Activated naive CD4-positive, alpha-beta T cell treated with anti-CD3 and anti-CD28 coated beads, Interleukin-2, amount 10 ng/mL, durations not matched to agents 7 days and 5 days (primary cell): ENCODE results near the gene TSEN15.

Source experiments
- CTCF ChIA-PET: fragments of 350-600 bp; sonication (Branson Sonifier 250); formaldehyde crosslinking; loops from one replicate; lab custom pipeline; 2021; ENCODE audit warnings: antibody characterized with exemption; lab: Charles Lee
- DNase-seq: peaks from one replicate; pipeline ENCODE4 v3.0.0-alpha.2; 2020
- H3K27ac Mint-ChIP-seq: one replicate; pipeline ENCODE4 v1.8.0; 2021; ENCODE audit warnings: mild to moderate bottlenecking, moderate library complexity, mixed read lengths
- H3K27me3 Mint-ChIP-seq: one replicate; pipeline ENCODE4 v1.8.0; 2021; ENCODE audit warnings: mild to moderate bottlenecking, mixed read lengths
- H3K36me3 Mint-ChIP-seq: one replicate; pipeline ENCODE4 v1.8.0; 2021; ENCODE audit warnings: mixed read lengths
- H3K4me1 Mint-ChIP-seq: one replicate; pipeline ENCODE4 v1.8.0; 2021; ENCODE audit warnings: mixed read lengths
- H3K4me3 Mint-ChIP-seq: one replicate; pipeline ENCODE4 v1.8.0; 2021; ENCODE audit warnings: mild to moderate bottlenecking, moderate library complexity, mixed read lengths
- H3K9me3 Mint-ChIP-seq: one replicate; pipeline ENCODE4 v1.8.0; 2021; ENCODE audit warnings: mixed read lengths

TSEN15 gene

GRCh38 chr1:184022668-184023067, 28.9 kb upstream of the TSEN15 start:
- CTCF ChIA-PET = no interaction called here
- no peak for DNase-seq
- H3K27ac Mint-ChIP-seq = no peak overlapping the region

DNA sequence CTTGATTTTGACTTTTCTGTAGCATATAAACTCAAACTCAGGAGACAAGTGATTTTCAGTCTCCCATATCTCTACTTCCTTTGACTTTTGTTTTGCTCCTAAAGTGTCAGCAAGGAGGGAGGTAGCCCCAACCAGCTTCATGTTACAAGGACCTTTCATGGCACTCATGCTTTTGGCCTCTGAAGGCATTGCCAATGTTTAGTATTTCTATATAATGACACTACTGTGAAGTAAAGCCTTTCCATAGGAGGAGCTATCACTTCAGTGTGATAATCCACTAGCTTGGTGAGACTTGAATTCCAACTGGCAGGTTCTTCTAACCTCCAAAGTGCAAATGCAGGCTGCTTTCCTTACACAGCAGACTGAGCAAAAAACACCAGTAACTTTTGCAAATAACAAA, 28.4 kb upstream of the TSEN15 start:
- Mint-ChIP-seq H3K27me3 (peaks cover 25% of the 10 kb centered on the region), H3K4me3 (no peak overlapping the region), H3K27ac (no peak overlapping the region), H3K36me3 (no peaks in the 10 kb centered on the region), H3K4me1 (no peaks in the 10 kb centered on the region), H3K9me3 (no peaks in the 10 kb centered on the region)
- DNase-seq = no peak
- CTCF ChIA-PET = no interaction called here

More at GRCh38 chr1:184022668-184023067, 28.9 kb upstream of the TSEN15 start:
- Mint-ChIP-seq H3K27me3 (peaks cover 21% of the 10 kb centered on the region), H3K4me1 (no peaks in the 10 kb centered on the region), H3K36me3 (no peaks in the 10 kb centered on the region), H3K4me3 (no peak overlapping the region), H3K9me3 (no peaks in the 10 kb centered on the region)

DNA sequence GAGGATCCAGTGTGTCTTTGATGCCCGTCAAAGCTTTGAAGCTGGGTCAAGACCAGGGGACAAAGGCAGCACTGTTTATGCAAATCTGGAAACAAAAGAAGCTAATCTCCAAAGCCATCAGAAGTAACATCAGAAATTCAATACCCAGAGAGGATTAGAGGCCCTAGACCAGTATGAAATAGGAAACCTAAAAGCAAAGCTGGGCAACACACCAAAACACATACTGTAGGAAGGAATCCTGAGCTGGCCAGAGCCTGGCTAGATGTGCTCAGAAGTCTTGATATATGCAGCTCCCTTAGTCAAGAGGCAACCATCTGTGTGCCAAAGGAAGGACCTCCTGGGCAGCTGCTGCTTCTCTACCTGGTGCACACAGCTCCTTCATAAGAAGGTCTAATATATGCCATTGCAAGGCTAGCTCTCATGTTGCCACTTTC, 26.3 kb upstream of the TSEN15 start:
- CTCF ChIA-PET = no interaction called here
- H3K4me3 Mint-ChIP-seq = no peak overlapping the region
- H3K9me3 Mint-ChIP-seq = no peaks in the 10 kb centered on the region
- H3K27me3 Mint-ChIP-seq = peaks cover 28% of the 10 kb centered on the region
- no peak for DNase-seq
- no peaks in the 10 kb centered on the region for H3K4me1 Mint-ChIP-seq
- H3K27ac Mint-ChIP-seq = no peak overlapping the region
- H3K36me3 Mint-ChIP-seq = no peaks in the 10 kb centered on the region

- peaks cover 33% of the 10 kb centered on the region for H3K27me3 Mint-ChIP-seq
- H3K4me1 Mint-ChIP-seq = no peaks in the 10 kb centered on the region
- DNase-seq = no peak
- H3K27ac Mint-ChIP-seq = no peak overlapping the region
- CTCF ChIA-PET = no interaction called here
- H3K4me3 Mint-ChIP-seq = no peak overlapping the region
- no peaks in the 10 kb centered on the region for H3K9me3 Mint-ChIP-seq
- no peaks in the 10 kb centered on the region for H3K36me3 Mint-ChIP-seq
Measured at GRCh38 chr1:184027826-184028695, 23.5 kb upstream of the TSEN15 start.

GRCh38 chr1:184028854-184029623, 22.5 kb upstream of the TSEN15 start:
- H3K27me3 Mint-ChIP-seq = peaks cover 43% of the 10 kb centered on the region
- CTCF ChIA-PET = no interaction called here
- DNase-seq = no peak

DNA sequence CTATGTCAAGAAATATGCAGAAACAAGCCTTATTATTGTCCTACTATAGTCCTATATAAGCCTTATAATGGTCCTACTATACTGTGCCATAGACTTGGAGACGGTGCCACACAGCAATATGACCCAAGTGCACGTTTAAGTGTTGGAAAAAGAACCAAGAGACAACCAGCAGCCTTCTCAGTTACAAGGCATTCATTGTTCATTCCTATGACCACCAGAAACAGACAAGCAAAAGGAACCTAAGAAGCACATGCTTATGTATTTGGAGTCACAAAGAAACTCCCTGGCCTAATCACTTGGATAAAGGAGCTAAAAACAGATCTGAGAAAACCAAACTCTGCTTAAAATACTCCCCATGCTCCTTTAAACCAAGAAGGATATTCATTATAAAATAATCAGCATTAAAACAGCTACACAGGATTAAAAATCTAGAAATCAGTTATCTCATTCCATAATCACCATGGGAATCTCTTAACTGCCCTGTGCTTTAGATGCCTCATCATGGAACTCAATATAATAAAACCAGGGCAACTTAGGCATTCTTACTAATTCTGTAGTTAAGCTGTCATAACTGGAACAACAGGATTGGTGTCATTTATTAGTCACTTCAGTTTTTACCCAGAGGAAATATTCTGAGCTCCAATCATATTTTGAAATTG, 21.0 kb upstream of the TSEN15 start:
- H3K27me3 Mint-ChIP-seq = peaks cover 39% of the 10 kb centered on the region
- H3K4me1 Mint-ChIP-seq = no peaks in the 10 kb centered on the region
- DNase-seq = no peak
- H3K27ac Mint-ChIP-seq = no peak overlapping the region
- H3K9me3 Mint-ChIP-seq = no peaks in the 10 kb centered on the region
- H3K4me3 Mint-ChIP-seq = no peak overlapping the region
- CTCF ChIA-PET = interaction anchor here (0.9 kb wide), 1 partner anchor 10 kb away, joined by 3 read pairs; no protein-coding TSS in a partner anchor
- no peaks in the 10 kb centered on the region for H3K36me3 Mint-ChIP-seq

More at GRCh38 chr1:184028854-184029623, 22.5 kb upstream of the TSEN15 start:
- no peaks in the 10 kb centered on the region for H3K9me3 Mint-ChIP-seq
- H3K36me3 Mint-ChIP-seq = no peaks in the 10 kb centered on the region
- no peak overlapping the region for H3K27ac Mint-ChIP-seq
- no peaks in the 10 kb centered on the region for H3K4me1 Mint-ChIP-seq
- H3K4me3 Mint-ChIP-seq = no peak overlapping the region

DNA sequence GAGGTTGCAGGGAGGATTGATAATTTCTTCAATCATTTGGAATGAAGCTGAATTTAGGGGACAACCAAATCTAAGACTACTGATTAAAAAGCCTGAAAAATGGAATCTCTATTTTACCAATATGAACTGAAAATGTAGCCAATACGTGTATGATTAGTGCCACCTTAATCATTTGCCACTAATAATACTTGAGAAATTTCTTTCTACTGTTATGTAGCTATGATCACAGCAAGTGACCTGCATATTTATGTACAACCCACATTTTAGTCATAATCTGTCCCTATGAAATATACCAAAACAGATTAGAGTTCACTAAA, 20.5 kb upstream of the TSEN15 start:
- Mint-ChIP-seq H3K4me3 (no peak overlapping the region), H3K36me3 (no peaks in the 10 kb centered on the region), H3K9me3 (no peaks in the 10 kb centered on the region), H3K4me1 (peaks cover 4% of the 10 kb centered on the region), H3K27me3 (peaks cover 43% of the 10 kb centered on the region), H3K27ac (no peak overlapping the region)
- DNase-seq = no peak
- CTCF ChIA-PET = interaction anchor here (0.9 kb wide), 1 partner anchor 9 kb away, joined by 3 read pairs; no protein-coding TSS in a partner anchor

GRCh38 chr1:184031409-184032107, 20.0 kb upstream of the TSEN15 start:
- peaks cover 49% of the 10 kb centered on the region for H3K27me3 Mint-ChIP-seq
- no peak overlapping the region for H3K27ac Mint-ChIP-seq
- no peak for DNase-seq
- no peaks in the 10 kb centered on the region for H3K9me3 Mint-ChIP-seq
- CTCF ChIA-PET = interaction anchor here (0.9 kb wide), 1 partner anchor 9 kb away, joined by 3 read pairs; no protein-coding TSS in a partner anchor
- H3K36me3 Mint-ChIP-seq = no peaks in the 10 kb centered on the region
- peaks cover 7% of the 10 kb centered on the region for H3K4me1 Mint-ChIP-seq
- no peak overlapping the region for H3K4me3 Mint-ChIP-seq

DNA sequence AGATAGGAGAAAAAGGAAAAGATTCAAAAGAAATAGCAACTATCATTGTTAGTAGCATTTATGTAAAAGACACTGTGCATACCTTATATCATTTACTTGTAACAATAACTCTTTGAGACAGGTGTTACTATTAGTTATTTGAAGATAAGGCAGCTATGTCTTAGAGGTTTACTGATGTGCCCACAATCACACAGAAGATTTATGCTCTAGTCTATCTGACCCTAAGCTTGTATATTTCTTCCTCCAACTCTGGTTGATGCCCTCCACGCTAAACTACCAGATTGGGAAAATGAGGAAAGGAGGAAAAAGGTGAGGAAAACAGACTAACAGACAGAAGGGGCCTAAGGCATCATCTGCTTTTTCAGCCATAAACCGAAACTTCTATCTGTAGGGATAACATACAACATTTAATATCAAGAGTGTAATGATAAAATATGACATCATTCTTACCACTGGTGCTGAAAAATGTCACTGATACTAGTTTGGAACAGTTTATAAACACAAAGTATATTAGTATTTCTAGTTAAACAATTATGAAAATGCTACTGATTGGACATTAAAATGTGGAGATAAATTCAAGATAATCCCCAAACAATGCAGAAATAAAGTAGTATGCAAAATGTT, 19.1 kb upstream of the TSEN15 start:
- CTCF ChIA-PET = no interaction called here

DNA sequence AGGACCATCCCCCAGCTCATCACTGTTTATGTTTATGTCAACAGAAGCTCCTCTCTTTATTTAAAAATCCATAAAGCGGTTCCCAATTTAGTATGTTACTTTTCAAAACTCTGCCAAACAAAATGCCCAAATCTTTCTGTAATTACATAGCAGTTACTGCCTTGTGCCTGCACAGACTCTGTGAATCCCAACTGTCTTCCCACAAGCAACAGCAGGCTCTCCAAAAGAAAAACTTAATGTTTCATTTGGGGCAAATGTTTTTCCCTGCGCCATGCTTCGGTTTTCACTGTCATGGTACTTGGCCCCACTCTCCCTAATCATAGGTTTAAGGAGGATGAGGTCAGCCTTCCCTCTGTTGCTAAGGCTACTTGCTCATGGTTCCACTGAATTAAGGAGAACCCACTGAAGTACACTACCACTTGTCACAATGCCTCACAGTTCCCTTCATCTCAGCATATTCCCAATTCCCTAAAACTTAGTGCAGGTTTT, 18.6 kb upstream of the TSEN15 start:
- CTCF ChIA-PET = no interaction called here
- Mint-ChIP-seq H3K27me3 (peaks cover 57% of the 10 kb centered on the region), H3K4me3 (no peak overlapping the region), H3K9me3 (no peaks in the 10 kb centered on the region), H3K4me1 (peaks cover 12% of the 10 kb centered on the region), H3K36me3 (no peaks in the 10 kb centered on the region), H3K27ac (no peak overlapping the region)
- DNase-seq = no peak

More for the DNA sequence above, 19.1 kb upstream of the TSEN15 start:
- Mint-ChIP-seq H3K36me3 (no peaks in the 10 kb centered on the region), H3K27ac (no peak overlapping the region), H3K4me1 (peaks cover 7% of the 10 kb centered on the region), H3K9me3 (no peaks in the 10 kb centered on the region), H3K27me3 (peaks cover 54% of the 10 kb centered on the region), H3K4me3 (no peak overlapping the region)
- no peak for DNase-seq

- CTCF ChIA-PET = no interaction called here
- Mint-ChIP-seq H3K27ac (no peak overlapping the region), H3K27me3 (peaks cover 60% of the 10 kb centered on the region), H3K4me3 (no peak overlapping the region), H3K9me3 (no peaks in the 10 kb centered on the region), H3K4me1 (peaks cover 13% of the 10 kb centered on the region), H3K36me3 (no peaks in the 10 kb centered on the region)
- no peak for DNase-seq
Measured at GRCh38 chr1:184033711-184034167, 17.8 kb upstream of the TSEN15 start.

GRCh38 chr1:184034761-184035379, 16.7 kb upstream of the TSEN15 start:
- CTCF ChIA-PET = no interaction called here
- H3K4me1 Mint-ChIP-seq = peaks cover 13% of the 10 kb centered on the region
- DNase-seq = no peak
- H3K27ac Mint-ChIP-seq = no peak overlapping the region
- no peaks in the 10 kb centered on the region for H3K9me3 Mint-ChIP-seq
- H3K4me3 Mint-ChIP-seq = no peak overlapping the region
- H3K36me3 Mint-ChIP-seq = no peaks in the 10 kb centered on the region
- H3K27me3 Mint-ChIP-seq = peaks cover 69% of the 10 kb centered on the region
